NCI-H524 treated with DMSO at 0.1 percent for 48 hours (cell line): ENCODE results near the gene RRH.
"Not testable (repeated sequence)": the region's sequence is repeated elsewhere in the genome, so short reads cannot be mapped to it uniquely, and the experiment has no call there.

Experiments
- DNase-seq: peaks from one replicate; lab custom pipeline; 2025; lab: John Stamatoyannopoulos, UW

The RRH gene

DNA sequence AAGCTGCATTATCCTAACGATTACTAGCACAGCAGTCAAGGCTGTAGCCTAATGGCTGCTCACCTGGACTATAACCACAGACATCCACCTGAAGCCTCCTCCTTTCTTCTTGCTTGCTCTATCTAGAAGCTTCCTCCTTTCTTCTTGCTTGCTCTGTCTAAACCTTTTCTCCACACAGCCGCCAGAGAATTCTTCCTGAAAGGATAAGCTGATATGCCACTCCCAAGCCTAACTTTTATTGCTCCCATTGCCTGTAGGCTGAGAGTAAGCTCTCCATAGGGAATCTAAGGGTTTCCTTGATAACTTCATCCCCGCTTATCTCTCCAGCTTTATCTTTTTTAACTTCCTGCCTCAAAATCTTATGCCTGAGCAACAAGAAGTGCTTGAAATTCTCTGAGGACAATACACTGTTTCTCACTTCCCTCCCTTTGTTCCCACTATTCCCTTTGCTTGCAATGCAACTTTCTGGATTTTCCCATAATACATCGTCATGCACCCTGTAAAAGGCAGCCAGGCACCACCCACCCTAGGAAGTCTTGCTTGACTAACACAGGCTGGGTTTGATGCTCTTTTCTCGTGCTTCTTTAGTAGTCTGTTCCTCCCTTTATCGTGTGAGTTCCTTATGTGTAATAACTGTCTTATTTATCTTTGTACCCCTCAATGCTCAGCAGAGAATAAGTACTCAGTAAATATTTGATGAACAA, 18.8 kb downstream of the RRH start:
- no peak for DNase-seq

GRCh38 chr4:109847896-109848442, 20.2 kb downstream of the RRH start, which contains the start of gene LRIT3:
Gene LRIT3, plus strand, starts transcription at chr4:109848107. Its CDS starts 95 bp downstream, at chr4:109848202.
- DNase-seq, result no peak

GRCh38 chr4:109848501-109848900, 20.7 kb downstream of the RRH start:
- DNase-seq, result no peak

DNA sequence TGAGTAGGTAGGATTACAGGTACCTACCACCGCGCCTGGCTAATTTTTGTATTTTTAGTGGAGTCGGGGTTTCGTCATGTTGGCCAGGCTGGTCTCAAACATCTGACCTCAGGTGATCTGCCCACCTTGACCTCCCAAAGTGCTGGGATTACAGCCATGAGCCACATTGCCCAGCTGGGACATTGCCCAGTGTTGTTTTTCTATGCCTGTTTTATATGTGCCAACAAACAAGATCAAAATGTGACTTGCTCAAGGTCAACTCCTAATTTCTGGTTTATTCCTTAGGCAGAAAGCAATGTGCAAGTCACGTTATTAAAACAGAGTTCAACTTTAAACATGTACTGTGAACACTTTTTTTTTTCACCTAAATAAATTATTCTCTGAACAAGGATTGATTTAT, 22.8 kb downstream of the RRH start:
- no peak for DNase-seq

DNA sequence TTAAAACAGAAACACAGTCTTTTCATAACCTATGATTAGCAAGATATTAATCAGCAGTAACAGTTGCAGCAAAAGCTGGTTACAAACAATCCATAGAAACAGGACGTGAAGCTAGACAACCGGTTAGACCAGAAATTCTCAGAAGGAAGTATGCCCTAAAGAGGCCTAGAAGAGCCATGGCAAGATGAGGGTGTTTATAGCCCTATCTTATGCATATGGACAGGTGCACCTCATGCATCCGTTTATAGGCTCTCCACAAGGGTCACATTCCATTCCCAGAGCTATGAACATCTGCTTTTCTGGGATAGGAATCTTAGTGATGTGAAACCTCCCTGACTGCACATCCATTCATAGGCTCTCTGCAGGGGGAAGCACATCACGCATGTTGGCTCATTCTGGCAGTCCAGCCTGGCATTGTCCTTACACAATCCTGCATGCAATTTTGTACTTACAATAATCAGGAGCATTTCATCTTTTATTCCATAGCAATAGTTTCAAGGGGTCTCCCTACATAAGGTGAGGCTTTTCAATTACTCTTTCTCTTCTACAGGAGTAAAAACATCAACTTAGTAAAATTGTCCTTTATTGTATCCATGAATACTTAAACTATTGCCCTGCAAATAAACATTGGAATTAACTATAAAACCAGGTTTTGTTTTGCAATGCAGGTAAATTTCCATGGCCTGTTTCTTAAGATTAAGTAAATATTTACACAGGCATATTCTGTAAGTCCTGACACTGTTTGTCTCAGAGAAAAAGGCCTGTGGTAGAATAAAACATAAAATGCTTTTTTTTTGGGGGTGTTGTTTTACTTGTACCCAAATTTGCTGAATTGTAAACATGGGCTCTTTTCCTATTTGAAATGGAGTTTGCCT, 31.9 kb downstream of the RRH start:
- not testable (repeated sequence) for DNase-seq

DNA sequence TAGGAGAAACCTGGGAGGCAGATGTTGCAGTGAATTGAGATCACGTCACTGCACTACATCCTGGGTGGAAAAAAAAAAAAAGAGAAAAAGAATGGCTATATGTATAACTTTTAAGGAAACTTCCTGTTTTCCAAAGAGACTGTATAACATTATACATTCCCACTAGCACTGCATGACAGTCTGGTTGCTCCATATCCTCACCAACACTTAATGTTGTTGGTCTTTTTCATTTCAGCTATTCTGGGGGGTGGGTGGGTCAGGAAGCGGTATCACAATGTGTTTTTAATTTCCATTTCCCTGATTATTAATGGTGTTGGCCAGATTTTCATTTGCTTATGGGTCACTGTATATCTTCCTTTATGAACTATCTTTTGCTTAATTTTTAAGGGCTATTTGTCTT, 33.5 kb downstream of the RRH start:
- DNase-seq, result no peak

DNA sequence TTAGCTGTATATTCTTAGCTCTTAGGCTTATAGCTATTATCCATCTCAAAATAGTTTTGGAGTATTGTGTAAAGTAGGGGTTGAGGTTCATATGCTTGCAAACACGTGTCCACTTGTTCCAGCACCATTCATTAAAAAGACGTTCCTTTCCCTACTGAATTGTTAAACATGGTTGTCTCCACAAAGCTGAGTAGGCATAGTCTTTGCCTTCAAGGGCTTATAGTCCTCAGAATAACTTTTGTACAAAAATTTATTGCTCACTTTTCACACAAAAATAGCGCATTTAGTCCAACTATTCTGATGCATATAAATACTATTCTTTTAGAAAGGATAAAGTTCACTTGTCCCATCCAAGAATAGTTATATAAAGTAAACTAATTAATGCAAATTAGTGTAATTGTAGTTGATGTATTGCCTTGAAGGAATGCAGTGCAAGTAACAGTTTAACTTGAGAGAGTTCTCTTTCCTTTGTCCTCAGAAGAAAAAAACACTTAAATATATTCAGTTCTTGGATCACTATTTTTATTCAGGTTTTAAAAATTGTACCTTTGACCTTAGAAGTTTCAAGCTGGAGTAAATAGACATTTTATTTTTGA, 34.2 kb downstream of the RRH start:
- no peak for DNase-seq

- no peak for DNase-seq
These were observed 36.4 kb downstream of the RRH start for GRCh38 chr4:109864134-109864533.

- DNase-seq, result no peak
These were observed 42.3 kb downstream of the RRH start for GRCh38 chr4:109870061-109870460.

- DNase-seq, result no peak
These were observed 44.3 kb downstream of the RRH start for GRCh38 chr4:109872065-109872464.

DNA sequence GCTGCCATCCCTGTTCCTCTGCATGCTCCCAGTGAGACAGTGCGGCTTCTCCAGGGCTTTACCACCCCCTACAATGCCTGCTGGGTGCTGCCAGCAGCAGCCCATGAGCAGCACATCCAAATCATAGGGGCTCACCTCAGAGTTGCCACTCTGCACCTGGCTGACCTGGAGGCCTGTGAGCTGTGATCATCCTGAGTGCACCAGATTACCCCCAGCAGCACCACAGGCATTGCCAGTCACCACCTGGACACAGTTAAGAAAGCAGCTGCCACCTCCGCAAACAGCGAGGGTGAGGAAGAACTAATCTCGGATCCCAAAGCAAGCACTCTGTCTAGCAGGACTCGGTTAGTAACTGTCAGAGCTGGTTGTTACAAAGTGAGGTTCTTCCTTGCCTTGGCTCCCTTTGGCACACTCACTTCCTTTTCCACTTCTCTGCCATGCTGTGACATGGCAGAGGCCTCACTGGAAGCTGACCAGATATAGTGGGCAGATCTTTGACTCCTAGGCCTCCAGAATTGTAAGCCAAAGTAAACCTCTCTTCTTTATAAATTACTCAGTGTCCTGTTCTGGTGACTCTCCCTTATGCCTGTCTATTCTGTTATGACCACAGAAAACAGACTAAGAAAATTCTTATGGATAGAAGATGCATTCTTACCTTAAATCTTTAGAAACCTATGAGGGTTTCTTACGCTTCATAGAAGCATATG, 45.3 kb downstream of the RRH start:
- no peak for DNase-seq

- DNase-seq, result no peak
These were observed 46.2 kb downstream of the RRH start for GRCh38 chr4:109873791-109874514.

DNA sequence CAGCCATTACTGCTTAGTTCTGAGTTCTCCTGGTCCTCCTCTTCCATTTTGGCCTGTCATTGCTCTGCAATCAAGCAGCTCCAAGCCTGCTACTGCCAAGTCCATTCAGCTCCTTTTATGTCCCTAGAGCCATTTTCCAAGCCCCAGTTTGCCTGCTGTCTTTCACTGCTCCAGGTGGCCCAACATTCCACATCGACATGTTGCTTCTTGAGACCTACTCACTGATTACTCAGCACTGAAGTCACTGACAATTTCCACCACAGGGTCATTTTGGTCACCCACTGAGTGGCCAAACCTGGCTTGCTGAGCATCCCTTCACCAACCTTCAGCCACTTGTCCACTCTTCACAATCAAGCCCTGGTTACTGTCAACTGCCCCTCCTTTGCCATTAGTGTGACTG, 47.3 kb downstream of the RRH start:
- no peak for DNase-seq

DNA sequence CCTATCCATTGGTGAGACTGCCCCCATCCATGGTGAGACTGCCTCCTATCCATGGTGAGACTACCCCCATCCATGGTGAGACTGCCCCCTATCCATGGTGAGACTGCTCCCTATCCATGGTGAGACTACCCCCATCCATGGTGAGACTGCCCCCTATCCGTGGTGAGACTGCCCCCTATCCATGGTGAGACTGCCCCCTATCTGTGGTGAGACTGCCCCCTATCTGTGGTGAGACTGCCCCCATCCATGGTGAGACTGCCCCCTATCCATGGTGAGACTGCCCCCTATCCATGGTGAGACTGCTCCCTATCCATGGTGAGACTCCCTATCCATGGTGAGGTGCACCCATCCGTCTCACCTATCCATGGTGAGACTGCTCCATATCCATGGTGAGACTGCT, 47.8 kb downstream of the RRH start:
- DNase-seq, result not testable (repeated sequence)

- no peak for DNase-seq
These were observed 49.0 kb downstream of the RRH start for GRCh38 chr4:109876634-109877265.

DNA sequence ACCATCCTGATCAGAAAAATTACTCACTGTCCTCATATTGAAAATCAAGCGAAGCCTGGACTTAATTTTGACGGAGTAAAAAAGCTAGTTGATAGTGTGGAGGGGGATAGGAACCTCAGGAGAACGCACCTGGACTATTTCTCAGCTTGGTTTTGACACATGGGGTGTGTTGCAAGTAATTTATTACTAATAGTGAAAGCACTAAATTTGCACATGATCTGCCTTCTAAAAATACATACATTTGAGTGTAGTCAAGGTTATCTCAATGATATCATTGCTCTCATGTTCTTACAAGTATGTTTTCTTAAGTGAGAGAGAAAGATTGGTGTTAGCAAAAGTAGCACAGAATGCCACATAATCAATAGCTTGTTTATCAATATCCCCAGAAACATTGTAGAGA, 49.6 kb downstream of the RRH start:
- DNase-seq, result no peak

DNA sequence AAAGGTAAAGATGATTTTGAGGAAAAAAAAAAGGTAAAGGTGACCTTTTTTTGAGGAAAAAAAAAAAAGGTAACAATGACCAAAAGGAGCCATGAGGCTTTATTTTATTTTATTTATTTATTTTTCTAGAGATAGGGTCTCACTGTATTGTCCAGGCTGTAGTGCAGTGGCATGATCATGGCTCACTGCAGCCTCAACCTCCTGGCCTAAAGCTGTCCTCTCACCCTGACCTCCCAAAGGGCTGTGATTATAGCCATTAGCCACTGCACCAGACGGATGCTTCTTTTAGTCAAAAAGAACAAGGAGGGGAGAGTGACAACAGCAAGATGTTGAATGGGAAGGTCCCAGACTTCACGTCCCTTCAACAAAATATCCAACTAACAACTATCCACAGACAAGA, 50.6 kb downstream of the RRH start:
- no peak for DNase-seq

GRCh38 chr4:109879081-109879480, 51.3 kb downstream of the RRH start:
- DNase-seq, result no peak

DNA sequence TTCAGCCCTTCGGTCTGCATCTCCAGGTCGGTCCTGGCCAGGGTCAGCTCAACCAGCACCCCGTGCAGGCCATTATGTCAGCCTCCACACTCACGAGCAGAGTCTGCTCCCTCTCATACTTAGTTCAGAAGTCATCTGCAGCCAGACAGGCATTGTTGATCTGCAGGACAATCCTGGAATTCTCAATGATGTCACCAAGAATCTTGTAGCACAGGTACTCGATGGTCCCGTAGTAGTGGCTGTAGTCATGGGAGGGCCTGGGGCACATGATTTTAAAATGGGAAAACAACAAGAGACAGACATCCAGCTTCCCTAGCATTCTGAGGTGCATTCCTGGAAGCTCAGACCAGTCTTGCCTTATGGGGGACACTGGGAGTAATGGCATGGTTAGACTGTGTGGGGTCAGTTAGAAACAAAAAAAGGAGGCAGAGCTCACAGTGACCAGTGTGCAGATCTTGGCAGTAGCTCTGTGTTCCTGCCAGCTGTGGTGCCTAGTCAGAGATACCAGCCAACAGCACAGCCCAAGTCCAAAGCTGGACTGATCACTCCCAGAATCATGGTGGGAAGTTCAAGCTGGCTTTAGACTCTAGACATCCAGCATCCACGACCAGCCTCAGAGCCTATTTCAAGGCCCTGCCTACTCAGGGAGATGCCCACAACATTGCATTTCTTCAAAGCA, 52.0 kb downstream of the RRH start:
- no peak for DNase-seq

- no peak for DNase-seq
These were observed 58.5 kb downstream of the RRH start for GRCh38 chr4:109886303-109886702.
